Measurements from ENCODE around the gene ZFYVE21.

The ZFYVE21 gene

GRCh38 chr14:103726474-103726873 is 10.9 kb downstream of the ZFYVE21 start:
- DNase-seq: no peak

- DNase-seq: no peak
These were observed 11.8 kb downstream of the ZFYVE21 start for GRCh38 chr14:103727313-103727980.

GRCh38 chr14:103728141-103728540 is 12.5 kb downstream of the ZFYVE21 start:
- no peak for DNase-seq

- DNase-seq: no peak
These were observed 13.1 kb downstream of the ZFYVE21 start for GRCh38 chr14:103728721-103729120.

- no peak for DNase-seq
These were observed 14.2 kb downstream of the ZFYVE21 start for GRCh38 chr14:103729496-103730448.

GRCh38 chr14:103730490-103731035 is 15.0 kb downstream of the ZFYVE21 start:
- DNase-seq: no peak

- DNase-seq: no peak
These were observed 15.9 kb downstream of the ZFYVE21 start for GRCh38 chr14:103731481-103731880.

GRCh38 chr14:103731916-103732867 is 16.6 kb downstream of the ZFYVE21 start:
- DNase-seq: no peak

- no peak for DNase-seq
These were observed 17.4 kb downstream of the ZFYVE21 start for GRCh38 chr14:103732868-103733620.

- DNase-seq: no peak
These were observed 18.0 kb downstream of the ZFYVE21 start for GRCh38 chr14:103733651-103734050.

GRCh38 chr14:103734081-103734888 is 18.7 kb downstream of the ZFYVE21 start:
- no peak for DNase-seq

GRCh38 chr14:103735022-103735421 is 19.4 kb downstream of the ZFYVE21 start:
- no peak for DNase-seq

- DNase-seq: no peak
These were observed 19.8 kb downstream of the ZFYVE21 start for GRCh38 chr14:103735439-103735814.

- no peak for DNase-seq
These were observed 20.4 kb downstream of the ZFYVE21 start for GRCh38 chr14:103735815-103736545.

- no peak for DNase-seq
These were observed 21.2 kb downstream of the ZFYVE21 start for GRCh38 chr14:103736546-103737431.

- no peak for DNase-seq
These were observed 21.9 kb downstream of the ZFYVE21 start for GRCh38 chr14:103737432-103738045.

GRCh38 chr14:103738166-103738565 is 22.6 kb downstream of the ZFYVE21 start:
- DNase-seq: no peak

GRCh38 chr14:103738701-103739451 is 23.3 kb downstream of the ZFYVE21 start:
- no peak for DNase-seq
